Mucosa of descending colon (tissue), 3 donors: Measurements from ENCODE around the gene TAS2R7. TPM values are rescaled to one million over a fixed set of nuclear protein-coding genes. Genes with fewer than 3 reads are reported as not detected.

Experiments
- ATAC-seq: fragments of 200-7000 bp; cut with Tn5 transposase; one replicate; pipeline ENCODE4 v1.9.1; 2020; ENCODE audit warnings: mild to moderate bottlenecking, moderate library complexity
- DNase-seq, 3 donors: peaks; one replicate each; pipeline ENCODE4 v3.0.0-alpha.2; 2020
- H3K36me3 ChIP-seq: fragments of 200-600 bp; one replicate; pipeline ENCODE4 v1.8.0; 2021; ENCODE audit warnings: low read depth, mild to moderate bottlenecking
- H3K4me1 ChIP-seq: fragments of 200-600 bp; one replicate; pipeline ENCODE4 v1.8.0; 2021; ENCODE audit warnings: low read depth, mild to moderate bottlenecking
- H3K4me3 ChIP-seq: fragments of 200-600 bp; one replicate; pipeline ENCODE4 v1.8.0; 2021; ENCODE audit warnings: mild to moderate bottlenecking
- H3K9me3 ChIP-seq: fragments of 200-600 bp; one replicate; pipeline ENCODE4 v1.8.0; 2021; ENCODE audit warnings: mild to moderate bottlenecking
- CTCF ChIP-seq: fragments of 200-600 bp; IDR thresholded peaks from one replicate; pipeline ENCODE4 v1.8.0; 2022; ENCODE audit warnings: antibody characterized with exemption, mild to moderate bottlenecking
- intact Hi-C, 2 donors: fragments of 100-400 bp; cut with DNase I in 1 of 2; cut with micrococcal nuclease in 1 of 2; formaldehyde crosslinking; loops; one replicate each; pipeline versions ENCODE4 v1.11.0 to v1.11.1; 2022; cut with DNase I, micrococcal nuclease
- long read RNA-seq, 2 donors: library from polyadenylated mRNA; unstranded; transcript quantifications; one replicate each; pipeline ENCODE4 v2.0.0, GENCODE V29; 2019 to 2021
- total RNA-seq, 3 donors: library from RNA; stranded (reverse); fragmentation: NEBNext Ultra II Directional in 2 of 3; extraction: Animal tissue kit (Norgen Biotek cat#: 25700) in 2 of 3; gene quantifications; one replicate each; pipeline versions ENCODE4 v1.2.1 to v1.2.4, GENCODE V29; 2021 to 2023
- donor health status: DM: no; HTN: no; CAD: no; lungs with moderate emphysema.
- donor health status: DM: no; HTN: no; CAD: no.
- donor health status: DM: no; HTN: yes; CAD: no.

The TAS2R7 gene
- not detected for total RNA-seq
- long read RNA-seq, donor 1 = 0 reads
- long read RNA-seq, donor 2 = 0 reads

GRCh38 chr12:10802587-10802986 lies at the start of gene TAS2R7:
TSS of gene TAS2R7 (minus strand) at chr12:10802627. CDS start at chr12:10802570, 57 bp downstream.
- no peaks in the 10 kb centered on the region for H3K4me1 ChIP-seq
- H3K36me3 ChIP-seq = no peaks in the 10 kb centered on the region
- no peaks in the 10 kb centered on the region for H3K9me3 ChIP-seq
- TF ChIP-seq CTCF = no peak
- DNase-seq (no peak), ATAC-seq (no peak)
- intact Hi-C loops = no loop called here
- no peak within 1 kb of the TSS for H3K4me3 ChIP-seq

- Histone ChIP-seq H3K36me3 (no peaks in the 10 kb centered on the region), H3K4me1 (no peaks in the 10 kb centered on the region), H3K9me3 (peaks cover 7% of the 10 kb centered on the region), H3K4me3 (no peak overlapping the region)
- no peak for TF ChIP-seq CTCF
- no peak for ATAC-seq
- no peak for DNase-seq
- intact Hi-C loops = no loop called here
These were observed 48.9 kb upstream of the TAS2R7 start for GRCh38 chr12:10851243-10851858.

- peak; percentile 14 for ATAC-seq
- no peak for TF ChIP-seq CTCF
- no peak within 1 kb of the TSS for H3K4me3 ChIP-seq
These were observed 47.0 kb upstream of the TAS2R7 start, which contains the start of gene PRR4 for GRCh38 chr12:10849425-10849878. TSS of gene PRR4 (minus strand) at chr12:10849475. CDS start at chr12:10849437, 38 bp downstream.

GRCh38 chr12:10847744-10848143 lies 45.3 kb upstream of the TAS2R7 start:
- DNase-seq (no peak), ATAC-seq (no peak)
- TF ChIP-seq CTCF = no peak
- Histone ChIP-seq H3K36me3 (no peaks in the 10 kb centered on the region), H3K9me3 (no peaks in the 10 kb centered on the region), H3K4me3 (no peak overlapping the region), H3K4me1 (no peaks in the 10 kb centered on the region)
- intact Hi-C loops = no loop called here

More at GRCh38 chr12:10849425-10849878, 47.0 kb upstream of the TAS2R7 start, which contains the start of gene PRR4:
- DNase-seq = no peak
- H3K9me3 ChIP-seq = no peaks in the 10 kb centered on the region
- H3K4me1 ChIP-seq = no peaks in the 10 kb centered on the region
- intact Hi-C loops = no loop called here
- H3K36me3 ChIP-seq = no peaks in the 10 kb centered on the region

GRCh38 chr12:10842862-10843261 lies 40.4 kb upstream of the TAS2R7 start:
- no peaks in the 10 kb centered on the region for H3K9me3 ChIP-seq
- TF ChIP-seq CTCF = no peak
- no peak for DNase-seq
- no peaks in the 10 kb centered on the region for H3K36me3 ChIP-seq
- no peak overlapping the region for H3K4me3 ChIP-seq
- no peak for ATAC-seq
- intact Hi-C loops = no loop called here
- H3K4me1 ChIP-seq = no peaks in the 10 kb centered on the region
